Fibroblast of lung (primary cell): ENCODE measurements around the gene GARNL3. TPM values are rescaled to one million over a fixed set of nuclear protein-coding genes. Genes with fewer than 3 reads are reported as not detected.

Experiments
- DNase-seq, 2 donors: peaks; one replicate each; pipeline versions ENCODE4 v3.0.0 to v3.0.0-alpha.2; 2010; ENCODE audit warnings: low read depth in 2 of 2
- H2AFZ ChIP-seq: 2 replicates; pipeline ENCODE4 v1.5.1; 2012; ENCODE audit warnings: low read length, control low read depth, inconsistent platforms
- H3K27ac ChIP-seq: 2 replicates; pipeline ENCODE4 v1.5.1; 2011; ENCODE audit warnings: low read length, control low read depth; ENCODE audit not compliant: insufficient read depth
- H3K27me3 ChIP-seq: 2 replicates; pipeline ENCODE4 v1.5.1; 2011; ENCODE audit warnings: mild to moderate bottlenecking, low read length; ENCODE audit not compliant: control insufficient read depth, insufficient read depth
- H3K36me3 ChIP-seq: 2 replicates; pipeline ENCODE4 v1.5.1; 2011; ENCODE audit warnings: low read length; ENCODE audit not compliant: control insufficient read depth, insufficient read depth
- H3K4me1 ChIP-seq: 2 replicates; pipeline ENCODE4 v1.5.1; 2011; ENCODE audit warnings: low read length; ENCODE audit not compliant: control insufficient read depth, insufficient read depth; ENCODE audit errors: extremely low read depth
- H3K4me2 ChIP-seq: 2 replicates; pipeline ENCODE4 v1.5.1; 2011; ENCODE audit warnings: low read length, control low read depth; ENCODE audit not compliant: insufficient read depth; ENCODE audit errors: extremely low read depth
- H3K4me3 ChIP-seq, 4 experiments: fragments of 200-600 bp in 1 of 4; sonication (generic) in 1 of 4; replicated peaks in 1 of 4; 2 replicates each; pipeline ENCODE4 v1.5.1; 2011 to 2016; ENCODE audit warnings: low read length in 4 of 4, low read depth in 3 of 4, mild to moderate bottlenecking in 3 of 4, control low read depth in 2 of 4, inconsistent platforms in 1 of 4, mixed read lengths in 1 of 4; ENCODE audit not compliant: insufficient read depth in 1 of 4; ENCODE audit errors: control extremely low read depth in 1 of 4
- H3K79me2 ChIP-seq: 2 replicates; pipeline ENCODE4 v1.5.1; 2012; ENCODE audit warnings: mild to moderate bottlenecking, low read length, inconsistent platforms; ENCODE audit not compliant: control insufficient read depth, insufficient read depth
- H3K9ac ChIP-seq: 2 replicates; pipeline ENCODE4 v1.5.1; 2011; ENCODE audit warnings: mild to moderate bottlenecking, low read length, control low read depth; ENCODE audit not compliant: insufficient read depth
- H3K9me3 ChIP-seq: 2 replicates; pipeline ENCODE4 v1.5.1; 2012; ENCODE audit warnings: low read depth, low read length; ENCODE audit not compliant: control insufficient read depth, insufficient read depth
- H4K20me1 ChIP-seq: 2 replicates; pipeline ENCODE4 v1.5.1; 2011; ENCODE audit warnings: low read length; ENCODE audit not compliant: control insufficient read depth, insufficient read depth; ENCODE audit errors: extremely low read depth
- CTCF ChIP-seq, 2 donors: IDR thresholded peaks in 1 of 2; conservative IDR thresholded peaks in 1 of 2; 1 replicate in 1 of 2; 2 replicates in 1 of 2; pipeline ENCODE4 v1.5.1; 2011 to 2012; ENCODE audit warnings: low read length in 2 of 2, control low read depth in 1 of 2, inconsistent platforms in 1 of 2, low read depth in 1 of 2, mild to moderate bottlenecking in 1 of 2
- EZH2 ChIP-seq: IDR thresholded peaks from 2 replicates; pipeline ENCODE4 v1.5.1; 2012; ENCODE audit warnings: low read length, control low read depth, mild to moderate bottlenecking; ENCODE audit errors: missing control alignments
- polyA plus RNA-seq, 2 donors: library from polyadenylated mRNA; depleted of rRNA in 1 of 2; stranded (reverse) in 1 of 2; unstranded in 1 of 2; fragments of >200 nt; gene quantifications; 2 replicates each; pipeline ENCODE4 v1.2.1, GENCODE V29; 2011 to 2012; ENCODE audit warnings: missing spikeins in 1 of 2
- total RNA-seq: library from RNA; depleted of rRNA; stranded (reverse); fragments of >200 nt; gene quantifications from 2 replicates; pipeline ENCODE4 v1.2.1, GENCODE V29; 2014

Gene GARNL3
- total and polyA plus RNA-seq, 2 donors (not counting 1 experiment from before 2014, with no cell fraction given) = 1.5 to 6.4 TPM

- Histone ChIP-seq H4K20me1 (no peaks in the 10 kb centered on the region), H3K79me2 (no peaks in the 10 kb centered on the region), H3K36me3 (no peaks in the 10 kb centered on the region), H3K27me3 (no peaks in the 10 kb centered on the region), H3K27ac (no peak overlapping the region), H3K9ac (no peak overlapping the region), H3K9me3 (no peaks in the 10 kb centered on the region), H3K4me2 (no peak overlapping the region), H3K4me1 (no peaks in the 10 kb centered on the region), H3K4me3 (no peak overlapping the region), H2AFZ (no peak overlapping the region)
- DNase-seq = no peak
- TF ChIP-seq CTCF (conservative IDR thresholded peaks at IDR 0.05 in 1 of 2, IDR thresholded peaks at IDR 0.05 in 1 of 2; ENCODE audit: low read depth in 1 of 2, low read length in 2 of 2) = no peak
- no peak for TF ChIP-seq EZH2
These were observed 43.2 kb downstream of the GARNL3 start for GRCh38 chr9:127307802-127308201.

- Histone ChIP-seq H2AFZ (no peak overlapping the region), H3K4me3 (no peak overlapping the region), H3K36me3 (no peaks in the 10 kb centered on the region), H4K20me1 (no peaks in the 10 kb centered on the region), H3K9me3 (no peaks in the 10 kb centered on the region), H3K27ac (no peak overlapping the region), H3K27me3 (no peaks in the 10 kb centered on the region), H3K4me1 (no peaks in the 10 kb centered on the region), H3K4me2 (no peak overlapping the region), H3K79me2 (no peaks in the 10 kb centered on the region), H3K9ac (no peak overlapping the region)
- peak; percentile 25 to 75 for DNase-seq
- TF ChIP-seq EZH2 (no peak), CTCF (conservative IDR thresholded peaks at IDR 0.05 in 1 of 2, IDR thresholded peaks at IDR 0.05 in 1 of 2; ENCODE audit: low read depth in 1 of 2, low read length in 2 of 2) (no peak)
These were observed 44.3 kb downstream of the GARNL3 start for GRCh38 chr9:127308652-127309434.

- Histone ChIP-seq H2AFZ (no peak overlapping the region), H3K4me2 (no peak overlapping the region), H3K27me3 (no peaks in the 10 kb centered on the region), H3K27ac (no peak overlapping the region), H4K20me1 (no peaks in the 10 kb centered on the region), H3K4me3 (no peak overlapping the region), H3K4me1 (no peaks in the 10 kb centered on the region), H3K9me3 (no peaks in the 10 kb centered on the region), H3K9ac (no peak overlapping the region), H3K79me2 (no peaks in the 10 kb centered on the region), H3K36me3 (no peaks in the 10 kb centered on the region)
- DNase-seq = no peak
- TF ChIP-seq CTCF (conservative IDR thresholded peaks at IDR 0.05 in 1 of 2, IDR thresholded peaks at IDR 0.05 in 1 of 2; ENCODE audit: low read depth in 1 of 2, low read length in 2 of 2) = no peak
These were observed 45.1 kb downstream of the GARNL3 start for GRCh38 chr9:127309715-127310114.
